Smooth muscle cell (in vitro differentiated cells): Measurements from ENCODE around the gene FBXL22. TPM values are rescaled to one million over a fixed set of nuclear protein-coding genes. Genes with fewer than 3 reads are reported as not detected.

Experiments
- DNase-seq: peaks from one replicate; lab custom pipeline; 2025; ENCODE audit not compliant: unreplicated experiment; lab: John Stamatoyannopoulos, UW
- H2AFZ ChIP-seq: fragments of 200-600 bp; sonication (generic); 2 replicates; pipeline ENCODE4 v1.6.0; 2016; ENCODE audit warnings: antibody characterized with exemption, low read depth, mild to moderate bottlenecking
- H3F3A ChIP-seq: fragments of 200-600 bp; sonication (generic); 2 replicates; pipeline ENCODE4 v1.6.0; 2017; ENCODE audit warnings: antibody characterized with exemption, low read depth
- H3K27ac ChIP-seq: fragments of 200-600 bp; sonication (generic); 2 replicates; pipeline ENCODE4 v1.5.1; 2016; ENCODE audit warnings: low read depth, mild to moderate bottlenecking
- H3K27me3 ChIP-seq: fragments of 200-600 bp; sonication (generic); 2 replicates; pipeline ENCODE4 v1.6.1; 2016; ENCODE audit warnings: low read depth, mild to moderate bottlenecking
- H3K36me3 ChIP-seq: fragments of 200-600 bp; sonication (generic); 2 replicates; pipeline ENCODE4 v1.5.1; 2016; ENCODE audit warnings: low read depth
- H3K4me1 ChIP-seq: fragments of 200-600 bp; sonication (generic); 2 replicates; pipeline ENCODE4 v1.5.1; 2016; ENCODE audit warnings: low read depth
- H3K4me2 ChIP-seq: fragments of 200-600 bp; sonication (generic); 2 replicates; pipeline ENCODE4 v1.6.0; 2016; ENCODE audit warnings: mild to moderate bottlenecking
- H3K4me3 ChIP-seq: fragments of 200-600 bp; sonication (generic); 2 replicates; pipeline ENCODE4 v1.5.1; 2016; ENCODE audit warnings: mild to moderate bottlenecking
- H3K79me2 ChIP-seq: fragments of 200-600 bp; sonication (generic); 2 replicates; pipeline ENCODE4 v1.6.0; 2016; ENCODE audit warnings: low read depth, mild to moderate bottlenecking
- H3K9ac ChIP-seq: fragments of 200-600 bp; sonication (generic); 2 replicates; pipeline ENCODE4 v1.6.0; 2016; ENCODE audit warnings: low read depth
- H3K9me3 ChIP-seq: fragments of 200-600 bp; sonication (generic); replicated peaks from 2 replicates; pipeline ENCODE4 v1.5.1; 2016; ENCODE audit warnings: low read depth
- H4K20me1 ChIP-seq: fragments of 200-600 bp; sonication (generic); 2 replicates; pipeline ENCODE4 v1.6.0; 2016; ENCODE audit warnings: low read depth
- CTCF ChIP-seq: fragments of 200-600 bp; sonication (generic); IDR thresholded peaks from 2 replicates; pipeline ENCODE4 v1.5.1; 2017; ENCODE audit warnings: borderline replicate concordance, mild to moderate bottlenecking, antibody characterized with exemption; ENCODE audit not compliant: insufficient read depth, poor library complexity, severe bottlenecking
- WGBS: methylation state at CpG from one replicate; pipeline ENCODE4 v1.1.7; 2016; ENCODE audit warnings: low lambda C conversion rate; 5-methylcytosine and 5-hydroxymethylcytosine counted together
- polyA plus RNA-seq: library from polyadenylated mRNA; unstranded; fragments of >200 nt; fragmentation: Nextera tagmentation; extraction: Ambion mirVana; gene quantifications from 2 replicates; pipeline ENCODE4 v1.2.1, GENCODE V29; 2016
- total RNA-seq: library from RNA; depleted of rRNA; stranded (reverse); fragments of >200 nt; gene quantifications from 2 replicates; pipeline ENCODE4 v1.2.3, GENCODE V29; 2014

Gene FBXL22
- total and polyA plus RNA-seq, 2 experiments from 2014 or later: 0.35 TPM; not detected in 1

GRCh38 chr15:63565536-63566186, 31.5 kb upstream of the FBXL22 start:
- no peak overlapping the region for H2AFZ ChIP-seq
- no peaks in the 10 kb centered on the region for H3K36me3 ChIP-seq
- H3K4me1 ChIP-seq: peaks cover 1% of the 10 kb centered on the region
- 81% methylated on average over 2 of the region's 2 CpGs for WGBS
- H3K79me2 ChIP-seq: no peaks in the 10 kb centered on the region
- H3F3A ChIP-seq: no peaks in the 10 kb centered on the region
- no peak overlapping the region for H3K9ac ChIP-seq
- H4K20me1 ChIP-seq: peaks cover 15% of the 10 kb centered on the region
- DNase-seq: no peak
- H3K4me3 ChIP-seq: no peak overlapping the region
- no peak overlapping the region for H3K27ac ChIP-seq
- H3K9me3 ChIP-seq: no peaks in the 10 kb centered on the region
- no peaks in the 10 kb centered on the region for H3K27me3 ChIP-seq
- no peak for TF ChIP-seq CTCF
- H3K4me2 ChIP-seq: no peak overlapping the region

DNA sequence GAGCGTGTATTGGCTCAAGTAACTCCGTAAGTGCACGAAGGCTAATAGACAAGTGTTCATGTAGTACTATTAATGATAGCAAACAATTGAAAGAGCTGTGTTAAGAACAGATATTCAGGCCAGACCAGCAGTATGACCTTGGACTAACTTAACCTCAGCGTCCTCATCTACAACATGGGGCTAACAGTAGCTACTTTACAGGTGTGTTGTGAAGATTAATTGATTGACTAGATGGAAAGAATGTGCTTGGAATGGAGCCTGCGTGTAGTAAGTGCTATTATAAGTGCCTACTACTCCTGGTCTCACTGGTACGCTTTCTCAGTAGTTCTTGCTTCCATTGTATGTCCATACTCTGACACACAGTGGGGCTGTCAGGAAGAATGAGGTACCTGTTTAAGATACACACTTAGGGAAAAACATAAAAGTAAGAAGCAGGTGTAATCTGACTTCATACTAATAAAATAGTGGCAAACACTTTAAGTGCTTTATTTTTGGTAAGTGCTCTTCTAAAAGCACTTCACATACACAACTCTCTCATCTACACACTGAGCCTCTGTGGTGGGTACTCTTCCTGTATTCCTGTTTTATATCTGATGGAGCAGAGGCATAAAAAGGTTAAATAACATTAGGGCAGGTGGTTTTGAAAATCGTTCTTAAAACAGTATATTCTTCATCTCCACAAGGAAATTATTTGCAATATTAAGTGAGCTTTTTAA, 24.3 kb upstream of the FBXL22 start:
- Histone ChIP-seq H3K9me3 (no peaks in the 10 kb centered on the region), H3K4me1 (no peaks in the 10 kb centered on the region), H3K36me3 (peaks cover 5% of the 10 kb centered on the region), H3K79me2 (no peaks in the 10 kb centered on the region), H3K27me3 (no peaks in the 10 kb centered on the region), H3F3A (no peaks in the 10 kb centered on the region), H2AFZ (no peak overlapping the region), H3K4me3 (no peak overlapping the region), H3K4me2 (peak overlapping the region; percentile 27), H3K27ac (no peak overlapping the region), H3K9ac (no peak overlapping the region), H4K20me1 (peaks cover 4% of the 10 kb centered on the region)
- DNase-seq: no peak
- no peak for TF ChIP-seq CTCF
- 94% methylated on average over 7 of the region's 7 CpGs for WGBS

- peaks cover 5% of the 10 kb centered on the region for H3K36me3 ChIP-seq
- H3K4me1 ChIP-seq: no peaks in the 10 kb centered on the region
- TF ChIP-seq CTCF: no peak
- peaks cover 3% of the 10 kb centered on the region for H4K20me1 ChIP-seq
- H3K27ac ChIP-seq: no peak overlapping the region
- H3K4me3 ChIP-seq: no peak overlapping the region
- H3F3A ChIP-seq: no peaks in the 10 kb centered on the region
- no peaks in the 10 kb centered on the region for H3K27me3 ChIP-seq
- no peaks in the 10 kb centered on the region for H3K79me2 ChIP-seq
- no peak overlapping the region for H2AFZ ChIP-seq
- H3K9me3 ChIP-seq: no peaks in the 10 kb centered on the region
- no peak for DNase-seq
- peak overlapping the region; percentile 27 for H3K4me2 ChIP-seq
- no peak overlapping the region for H3K9ac ChIP-seq
Observed at GRCh38 chr15:63573533-63573932, 23.7 kb upstream of the FBXL22 start.
